GM13977 (cell line): ENCODE data around the gene ENKD1.
A peak's percentile ranks its signal among the peaks of the same experiment; 100 is the strongest.

Source experiments
- DNase-seq: peaks from one replicate; pipeline ENCODE4 v3.0.0; 2012; ENCODE audit warnings: low spot score
- CTCF ChIP-seq: IDR thresholded peaks from 2 replicates; pipeline ENCODE4 v1.5.1; 2012; ENCODE audit warnings: mild to moderate bottlenecking, control low read depth; ENCODE audit not compliant: insufficient read depth; ENCODE audit errors: extremely low read depth, missing control alignments
- in situ Hi-C: fragments of 300-500 bp; cut with MboI; formaldehyde crosslinking; loops from one replicate; pipeline ENCODE4 v1.12.0; 2022; ENCODE audit warnings: low sequenced_read_pairs, low pct_unique_long_range_greater_than_20kb, mixed read lengths, inconsistent platforms; ENCODE audit not compliant: unreplicated experiment

Gene ENKD1

GRCh38 chr16:67664871-67665270 is 1.7 kb downstream of the ENKD1 start:
- in situ Hi-C loops, result no loop called here
- TF ChIP-seq CTCF, result no peak
- DNase-seq, result no peak

GRCh38 chr16:67664258-67664657 is 2.3 kb downstream of the ENKD1 start:
- in situ Hi-C loops, result no loop called here
- TF ChIP-seq CTCF, result no peak
- DNase-seq, result no peak

GRCh38 chr16:67663877-67664222 is 2.7 kb downstream of the ENKD1 start:
- DNase-seq, result no peak
- TF ChIP-seq CTCF, result no peak
- in situ Hi-C loops, result no loop called here

- TF ChIP-seq CTCF, result peak; percentile 44
- no peak for DNase-seq
Observed at GRCh38 chr16:67663151-67663876, 3.2 kb downstream of the ENKD1 start.

GRCh38 chr16:67662653-67663010 is 3.9 kb downstream of the ENKD1 start:
- DNase-seq, result no peak
- in situ Hi-C loops, result no loop called here
- no peak for TF ChIP-seq CTCF

More at GRCh38 chr16:67663151-67663876, 3.2 kb downstream of the ENKD1 start:
- in situ Hi-C loops, result no loop called here

- in situ Hi-C loops, result no loop called here
- TF ChIP-seq CTCF, result no peak
- DNase-seq, result no peak
Observed at GRCh38 chr16:67661886-67662652, 4.5 kb downstream of the ENKD1 start.
